ENCODE measurements around the gene CNOT6. TPM values are rescaled to one million over a fixed set of nuclear protein-coding genes. Genes with fewer than 3 reads are reported as not detected.

The CNOT6 gene
- total RNA-seq, 2 donors from 2014 or later, result 23.9 to 38.7 TPM

GRCh38 chr5:180555168-180555921 lies 61.2 kb downstream of the CNOT6 start:
- Mint-ChIP-seq H3K27me3 (no peaks in the 10 kb centered on the region), H3K4me1 (peaks cover 10% of the 10 kb centered on the region), H3K9me3 (no peaks in the 10 kb centered on the region), H3K36me3 (ENCODE audit: low read depth) (peaks cover 95% of the 10 kb centered on the region), H3K4me3 (no peak overlapping the region), H3K27ac (no peak overlapping the region)
- ATAC-seq (replicated peaks), result no peak

- peaks cover 27% of the 10 kb centered on the region for H3K4me1 Mint-ChIP-seq
- peak; percentile 79 for ATAC-seq (replicated peaks)
- H3K27ac Mint-ChIP-seq, result no peak overlapping the region
- H3K4me3 Mint-ChIP-seq, result no peak overlapping the region
- no peaks in the 10 kb centered on the region for H3K9me3 Mint-ChIP-seq
- peaks cover 95% of the 10 kb centered on the region for H3K36me3 Mint-ChIP-seq (ENCODE audit: low read depth)
- H3K27me3 Mint-ChIP-seq, result no peaks in the 10 kb centered on the region
These were observed 63.1 kb downstream of the CNOT6 start for GRCh38 chr5:180557217-180557809.

- Mint-ChIP-seq H3K36me3 (ENCODE audit: low read depth) (peaks cover 94% of the 10 kb centered on the region), H3K27me3 (no peaks in the 10 kb centered on the region)
These were observed 64.1 kb downstream of the CNOT6 start for GRCh38 chr5:180558232-180558631.

GRCh38 chr5:180563994-180564393 lies 69.8 kb downstream of the CNOT6 start:
- Mint-ChIP-seq H3K4me1 (peaks cover 26% of the 10 kb centered on the region), H3K4me3 (peak overlapping the region; percentile 20), H3K27me3 (no peaks in the 10 kb centered on the region), H3K9me3 (no peaks in the 10 kb centered on the region), H3K36me3 (ENCODE audit: low read depth) (peaks cover 97% of the 10 kb centered on the region), H3K27ac (no peak overlapping the region)
- ATAC-seq (replicated peaks), result peak; percentile 51

More at GRCh38 chr5:180558232-180558631, 64.1 kb downstream of the CNOT6 start:
- Mint-ChIP-seq H3K9me3 (no peaks in the 10 kb centered on the region), H3K4me1 (peaks cover 27% of the 10 kb centered on the region), H3K27ac (no peak overlapping the region), H3K4me3 (no peak overlapping the region)
- no peak for ATAC-seq (replicated peaks)

GRCh38 chr5:180568914-180569313 lies 74.7 kb downstream of the CNOT6 start:
- Mint-ChIP-seq H3K27ac (no peak overlapping the region), H3K4me1 (peaks cover 3% of the 10 kb centered on the region), H3K27me3 (no peaks in the 10 kb centered on the region), H3K36me3 (ENCODE audit: low read depth) (peaks cover 100% of the 10 kb centered on the region), H3K4me3 (no peak overlapping the region), H3K9me3 (no peaks in the 10 kb centered on the region)
- no peak for ATAC-seq (replicated peaks)

- no peak overlapping the region for H3K4me3 Mint-ChIP-seq
- no peaks in the 10 kb centered on the region for H3K27me3 Mint-ChIP-seq
- H3K9me3 Mint-ChIP-seq, result no peaks in the 10 kb centered on the region
- H3K27ac Mint-ChIP-seq, result no peak overlapping the region
- peaks cover 81% of the 10 kb centered on the region for H3K36me3 Mint-ChIP-seq (ENCODE audit: low read depth)
- no peak for ATAC-seq (replicated peaks)
- H3K4me1 Mint-ChIP-seq, result no peaks in the 10 kb centered on the region
These were observed 81.4 kb downstream of the CNOT6 start for GRCh38 chr5:180575571-180575970.

- H3K9me3 Mint-ChIP-seq, result peaks cover 10% of the 10 kb centered on the region
- H3K27me3 Mint-ChIP-seq, result no peaks in the 10 kb centered on the region
- ATAC-seq (replicated peaks), result no peak
- H3K36me3 Mint-ChIP-seq (ENCODE audit: low read depth), result peaks cover 30% of the 10 kb centered on the region
- no peaks in the 10 kb centered on the region for H3K4me1 Mint-ChIP-seq
- H3K27ac Mint-ChIP-seq, result no peak overlapping the region
- no peak overlapping the region for H3K4me3 Mint-ChIP-seq
These were observed 86.5 kb downstream of the CNOT6 start for GRCh38 chr5:180580681-180581080.

- Mint-ChIP-seq H3K27me3 (no peaks in the 10 kb centered on the region), H3K4me1 (no peaks in the 10 kb centered on the region), H3K36me3 (ENCODE audit: low read depth) (no peaks in the 10 kb centered on the region), H3K4me3 (no peak overlapping the region), H3K27ac (no peak overlapping the region), H3K9me3 (peaks cover 10% of the 10 kb centered on the region)
- ATAC-seq (replicated peaks), result no peak
These were observed 89.6 kb downstream of the CNOT6 start for GRCh38 chr5:180583738-180584137.

GRCh38 chr5:180586204-180586603 lies 92.0 kb downstream of the CNOT6 start:
- Mint-ChIP-seq H3K27ac (no peak overlapping the region), H3K36me3 (ENCODE audit: low read depth) (no peaks in the 10 kb centered on the region), H3K4me3 (no peak overlapping the region), H3K27me3 (peaks cover 7% of the 10 kb centered on the region), H3K9me3 (peaks cover 10% of the 10 kb centered on the region), H3K4me1 (no peaks in the 10 kb centered on the region)
- no peak for ATAC-seq (replicated peaks)

GRCh38 chr5:180586870-180587269 lies 92.7 kb downstream of the CNOT6 start:
- Mint-ChIP-seq H3K9me3 (peaks cover 10% of the 10 kb centered on the region), H3K27me3 (peaks cover 7% of the 10 kb centered on the region), H3K4me3 (no peak overlapping the region), H3K36me3 (ENCODE audit: low read depth) (no peaks in the 10 kb centered on the region), H3K4me1 (no peaks in the 10 kb centered on the region), H3K27ac (no peak overlapping the region)
- ATAC-seq (replicated peaks), result no peak

GRCh38 chr5:180589771-180590542 lies 95.8 kb downstream of the CNOT6 start:
- Mint-ChIP-seq H3K27ac (no peak overlapping the region), H3K4me3 (no peak overlapping the region), H3K9me3 (no peaks in the 10 kb centered on the region), H3K27me3 (peaks cover 22% of the 10 kb centered on the region), H3K36me3 (ENCODE audit: low read depth) (no peaks in the 10 kb centered on the region), H3K4me1 (peaks cover 3% of the 10 kb centered on the region)
- ATAC-seq (replicated peaks), result no peak

GRCh38 chr5:180590543-180591310 lies 96.5 kb downstream of the CNOT6 start:
- Mint-ChIP-seq H3K27me3 (peaks cover 22% of the 10 kb centered on the region), H3K4me3 (no peak overlapping the region), H3K36me3 (ENCODE audit: low read depth) (no peaks in the 10 kb centered on the region), H3K4me1 (peaks cover 5% of the 10 kb centered on the region), H3K27ac (no peak overlapping the region), H3K9me3 (no peaks in the 10 kb centered on the region)
- no peak for ATAC-seq (replicated peaks)

- ATAC-seq (replicated peaks), result no peak
- Mint-ChIP-seq H3K27me3 (peaks cover 22% of the 10 kb centered on the region), H3K4me1 (peaks cover 5% of the 10 kb centered on the region), H3K9me3 (no peaks in the 10 kb centered on the region), H3K4me3 (no peak within 1 kb of the TSS), H3K36me3 (ENCODE audit: low read depth) (no peaks in the 10 kb centered on the region), H3K27ac (no peak within 1 kb of the TSS)
These were observed 97.2 kb downstream of the CNOT6 start, which contains the start of gene SCGB3A1 for GRCh38 chr5:180591311-180591887. Gene SCGB3A1, minus strand, starts transcription at chr5:180591499. Its CDS starts 37 bp downstream, at chr5:180591462.

GRCh38 chr5:180592176-180592575 lies 98.0 kb downstream of the CNOT6 start:
- no peaks in the 10 kb centered on the region for H3K9me3 Mint-ChIP-seq
- no peak for ATAC-seq (replicated peaks)
- peaks cover 5% of the 10 kb centered on the region for H3K4me1 Mint-ChIP-seq
- H3K27me3 Mint-ChIP-seq, result peaks cover 22% of the 10 kb centered on the region
- H3K27ac Mint-ChIP-seq, result no peak overlapping the region
- H3K4me3 Mint-ChIP-seq, result no peak overlapping the region
- no peaks in the 10 kb centered on the region for H3K36me3 Mint-ChIP-seq (ENCODE audit: low read depth)
